A549 (cell line): Measurements from ENCODE around the gene BCL3. TPM values are rescaled to one million over a fixed set of nuclear protein-coding genes. Genes with fewer than 3 reads are reported as not detected.
"Not testable (repeated sequence)": the region's sequence is repeated elsewhere in the genome, so short reads cannot be mapped to it uniquely, and the experiment has no call there.

Source experiments
- ATAC-seq, 2 experiments: fragments of 200-7000 bp in 1 of 2; fragments of >200 bp in 1 of 2; cut with Nextera tagmentation in 1 of 2; cut with Tn5 transposase in 1 of 2; 3 replicates each; pipeline versions ENCODE4 v1.8.0 to v1.9.1; 2018 to 2020; ENCODE audit warnings: mild to moderate bottlenecking in 1 of 2, moderate library complexity in 1 of 2
- CTCF ChIA-PET: fragments of 300-600 bp; sonication (Branson Sonifier 250); formaldehyde crosslinking; extraction: SDS; loops from one replicate; lab custom pipeline; 2021; ENCODE audit warnings: antibody characterized with exemption, inconsistent platforms; lab: Yijun Ruan, JAX
- POLR2A ChIA-PET: fragments of 350-600 bp; formaldehyde crosslinking; extraction: SDS; loops from one replicate; lab custom pipeline; 2021; ENCODE audit warnings: antibody characterized with exemption, inconsistent platforms; lab: Yijun Ruan, JAX
- DNase-seq, 2 experiments: peaks; one replicate each; pipeline versions ENCODE4 v3.0.0 to v3.0.0-alpha.2; 2011 to 2016; ENCODE audit warnings: low read depth in 1 of 2, low spot score in 1 of 2
- FAIRE-seq: peaks from 2 replicates; lab custom pipeline; 2011; peaks lifted over from hg19 to GRCh38; lab: Jason Lieb, UNC
- H3K27ac ChIP-seq, 2 experiments: fragments of >200 bp; sonication (Bioruptor Twin); formaldehyde crosslinking; 3 replicates each; pipeline ENCODE4 v1.5.1; 2016 to 2017
- H3K4me1 ChIP-seq: fragments of >200 bp; sonication (Bioruptor Twin); formaldehyde crosslinking; 3 replicates; pipeline ENCODE4 v1.6.1; 2016
- H3K4me2 ChIP-seq: fragments of >200 bp; sonication (Bioruptor Twin); formaldehyde crosslinking; 3 replicates; pipeline ENCODE4 v1.6.1; 2016
- H3K4me3 ChIP-seq: fragments of >200 bp; sonication (Bioruptor Twin); formaldehyde crosslinking; 3 replicates; pipeline ENCODE4 v1.5.1; 2016
- H3K9me3 ChIP-seq: fragments of >200 bp; sonication (Bioruptor Twin); formaldehyde crosslinking; 3 replicates; pipeline ENCODE4 v1.6.1; 2016
- CEBPB ChIP-seq, 2 experiments: fragments of >200 bp in 1 of 2; sonication (Bioruptor Twin) in 1 of 2; formaldehyde crosslinking in 1 of 2; IDR thresholded peaks; 2 replicates each; pipeline ENCODE4 v1.6.1; 2012 to 2016
- FOSL2 ChIP-seq, 2 experiments: fragments of 450-650 bp in 1 of 2; fragments of >200 bp in 1 of 2; sonication (Bioruptor Twin) in 1 of 2; formaldehyde crosslinking; IDR thresholded peaks; 2 replicates each; pipeline versions ENCODE4 v1.5.0 to v1.6.1; 2016 to 2020; ENCODE audit warnings: mild to moderate bottlenecking in 1 of 2, moderate library complexity in 1 of 2
- FOXS1 ChIP-seq: fragments of 250-450 bp; sonication (Bioruptor Pico); IDR thresholded peaks from 2 replicates; pipeline ENCODE4 v1.5.0; 2020; ENCODE audit warnings: mild to moderate bottlenecking, moderate library complexity
- HOXB5 ChIP-seq: fragments of 250-450 bp; sonication (Bioruptor Pico); IDR thresholded peaks from 2 replicates; pipeline ENCODE4 v1.5.0; 2020; ENCODE audit warnings: mild to moderate bottlenecking, moderate library complexity
- JUN ChIP-seq, 2 experiments: fragments of >200 bp; sonication (Bioruptor Twin); formaldehyde crosslinking; IDR thresholded peaks; 2 replicates in 1 of 2; 3 replicates in 1 of 2; pipeline ENCODE4 v1.6.1; 2016 to 2017
- KDM5A ChIP-seq: fragments of 200-600 bp; sonication (generic); IDR thresholded peaks from 2 replicates; pipeline ENCODE4 v1.6.1; 2016; ENCODE audit warnings: antibody characterized with exemption, mild to moderate bottlenecking
- MAZ ChIP-seq: fragments of 150-350 bp; IDR thresholded peaks from 2 replicates; pipeline ENCODE4 v1.6.1; 2014; ENCODE audit warnings: antibody characterized with exemption, low read depth, low read length, borderline replicate concordance
- MYC ChIP-seq: IDR thresholded peaks from 2 replicates; pipeline ENCODE4 v1.6.1; 2012; ENCODE audit warnings: mild to moderate bottlenecking, inconsistent platforms, low read length, improper control_type of control experiment, borderline replicate concordance
- RAD21 ChIP-seq, 2 experiments: fragments of >200 bp in 1 of 2; sonication (Bioruptor Twin) in 1 of 2; formaldehyde crosslinking in 1 of 2; IDR thresholded peaks in 1 of 2; conservative IDR thresholded peaks in 1 of 2; 2 replicates in 1 of 2; 3 replicates in 1 of 2; pipeline ENCODE4 v1.6.1; 2012 to 2018; ENCODE audit warnings: inconsistent platforms in 1 of 2
- RARB ChIP-seq: fragments of 250-450 bp; sonication (Bioruptor Pico); IDR thresholded peaks from 2 replicates; pipeline ENCODE4 v1.8.0; 2021; ENCODE audit warnings: mild to moderate bottlenecking, moderate library complexity
- SMC3 ChIP-seq: fragments of >200 bp; sonication (Bioruptor Twin); formaldehyde crosslinking; IDR thresholded peaks from 3 replicates; pipeline ENCODE4 v1.6.1; 2018; ENCODE audit warnings: inconsistent platforms
- SREBF2 ChIP-seq: fragments of 450-650 bp; IDR thresholded peaks from 2 replicates; pipeline ENCODE4 v1.6.1; 2014; ENCODE audit warnings: mild to moderate bottlenecking, moderate library complexity
- ZFP36 ChIP-seq: fragments of 450-650 bp; IDR thresholded peaks from 2 replicates; pipeline ENCODE4 v1.6.1; 2014; ENCODE audit warnings: borderline replicate concordance; ENCODE audit not compliant: partially characterized antibody
- WGBS: methylation state at CpG from one replicate; pipeline ENCODE4 v1.1.6; 2017; ENCODE audit errors: missing lambda C conversion rate; 5-methylcytosine and 5-hydroxymethylcytosine counted together
- polyA plus RNA-seq, 4 experiments: library from polyadenylated mRNA; depleted of rRNA in 3 of 4; stranded (reverse); fragments of >200 nt; fragmentation: RNase III in 1 of 4; extraction: RNeasy Plus Mini Kit Qiagen cat#74134 plus additional on column Dnase treatment in 1 of 4; gene quantifications; 2 replicates in 3 of 4; 3 replicates in 1 of 4; pipeline ENCODE4 v1.2.3, GENCODE V29; 2011 to 2017
- TF ChIP-seq, protein P1 (sequence below): fragments of >200 bp; sonication (Bioruptor Twin); formaldehyde crosslinking; IDR thresholded peaks from 3 replicates; pipeline ENCODE4 v1.5.1; 2016
- TF ChIP-seq, protein P2 (sequence below): IDR thresholded peaks from 2 replicates; pipeline ENCODE4 v1.6.1; 2012
- TF ChIP-seq, protein P3 (sequence below): fragments of 250-450 bp; sonication (Bioruptor Pico); IDR thresholded peaks from 2 replicates; pipeline ENCODE4 v1.5.0; 2021; ENCODE audit warnings: mild to moderate bottlenecking, moderate library complexity, borderline replicate concordance
- TF ChIP-seq, protein P4 (sequence below): fragments of 200-600 bp; sonication (generic); IDR thresholded peaks from 2 replicates; pipeline ENCODE4 v1.6.1; 2016; ENCODE audit warnings: antibody characterized with exemption, mild to moderate bottlenecking, moderate library complexity

BCL3 gene
- polyA plus RNA-seq, 2 of the 4 experiments (the other 2 are of a cell fraction), result 22.6 to 72.1 TPM

DNA sequence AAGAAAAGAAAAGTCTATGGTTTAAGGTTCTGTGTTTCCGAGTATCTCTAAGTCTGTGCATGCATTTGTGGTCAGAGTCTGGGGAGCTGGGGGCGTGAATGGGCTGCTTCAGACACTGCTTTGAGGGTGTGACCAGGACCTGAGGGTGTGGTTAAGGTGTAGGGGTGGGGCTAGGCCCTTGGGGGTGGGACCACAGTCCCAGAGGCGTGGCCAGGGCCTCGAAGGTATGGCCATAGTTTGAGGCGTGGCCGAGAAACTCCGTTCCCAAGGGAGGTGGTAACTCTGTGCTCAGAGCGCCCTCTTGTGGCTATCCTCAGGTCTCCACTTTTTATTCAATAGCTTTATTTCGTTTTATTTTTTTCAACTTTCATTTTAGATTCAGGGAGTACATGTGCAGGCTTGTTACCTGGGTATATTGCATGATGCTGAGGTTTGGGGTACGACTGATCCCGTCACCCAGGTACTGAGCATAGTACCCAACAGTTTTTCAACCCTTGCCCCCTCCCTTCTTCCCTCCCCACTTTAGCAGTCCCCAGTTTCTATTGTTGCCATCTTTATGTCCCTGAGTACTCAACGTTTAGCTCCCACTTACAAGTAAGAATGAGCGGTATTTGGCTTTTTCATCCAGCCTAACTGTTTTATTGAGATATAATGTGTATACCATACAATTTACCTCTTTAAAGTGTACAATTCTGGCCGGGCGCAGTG, 22.2 kb downstream of the BCL3 start:
- Histone ChIP-seq H3K9me3 (no peaks in the 10 kb centered on the region), H3K4me2 (peak overlapping the region; percentile 55), H3K4me1 (peaks cover 47% of the 10 kb centered on the region), H3K27ac (peak overlapping the region; percentile 74 to 88), H3K4me3 (no peak overlapping the region)
- peak; percentile 94 for FAIRE-seq
- 14% methylated on average over 15 of the region's 15 CpGs for WGBS
- no peak for TF ChIP-seq HOXB5 (CRISPR knock-in tag)
- 0 out of 4 replicates have a peak, but pooled peaks of 1 of the 2 experiments have one; percentile 10 for TF ChIP-seq CEBPB (IDR thresholded peaks at IDR 0.05)
- TF ChIP-seq JUN (IDR thresholded peaks at IDR 0.05), result peak; percentile 32 to 54; a peak in 2 of 5 replicates
- TF ChIP-seq RAD21 (conservative IDR thresholded peaks at IDR 0.05 in 1 of 2, IDR thresholded peaks at IDR 0.05 in 1 of 2), result peak; percentile 100
- TF ChIP-seq MYC, result 0 out of 2 replicates have a peak, but pooled peaks have one; percentile 57
- peak; percentile 51; the same call in 1 of the 2 replicates for TF ChIP-seq KDM5A
- no peak for TF ChIP-seq SREBF2
- TF ChIP-seq MAZ, result peak; percentile 88; the same call in 1 of the 2 replicates
- peak; percentile 100 for TF ChIP-seq SMC3
- TF ChIP-seq, protein P1, sequence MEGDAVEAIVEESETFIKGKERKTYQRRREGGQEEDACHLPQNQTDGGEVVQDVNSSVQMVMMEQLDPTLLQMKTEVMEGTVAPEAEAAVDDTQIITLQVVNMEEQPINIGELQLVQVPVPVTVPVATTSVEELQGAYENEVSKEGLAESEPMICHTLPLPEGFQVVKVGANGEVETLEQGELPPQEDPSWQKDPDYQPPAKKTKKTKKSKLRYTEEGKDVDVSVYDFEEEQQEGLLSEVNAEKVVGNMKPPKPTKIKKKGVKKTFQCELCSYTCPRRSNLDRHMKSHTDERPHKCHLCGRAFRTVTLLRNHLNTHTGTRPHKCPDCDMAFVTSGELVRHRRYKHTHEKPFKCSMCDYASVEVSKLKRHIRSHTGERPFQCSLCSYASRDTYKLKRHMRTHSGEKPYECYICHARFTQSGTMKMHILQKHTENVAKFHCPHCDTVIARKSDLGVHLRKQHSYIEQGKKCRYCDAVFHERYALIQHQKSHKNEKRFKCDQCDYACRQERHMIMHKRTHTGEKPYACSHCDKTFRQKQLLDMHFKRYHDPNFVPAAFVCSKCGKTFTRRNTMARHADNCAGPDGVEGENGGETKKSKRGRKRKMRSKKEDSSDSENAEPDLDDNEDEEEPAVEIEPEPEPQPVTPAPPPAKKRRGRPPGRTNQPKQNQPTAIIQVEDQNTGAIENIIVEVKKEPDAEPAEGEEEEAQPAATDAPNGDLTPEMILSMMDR, result peak; percentile 99
- TF ChIP-seq, protein P2, sequence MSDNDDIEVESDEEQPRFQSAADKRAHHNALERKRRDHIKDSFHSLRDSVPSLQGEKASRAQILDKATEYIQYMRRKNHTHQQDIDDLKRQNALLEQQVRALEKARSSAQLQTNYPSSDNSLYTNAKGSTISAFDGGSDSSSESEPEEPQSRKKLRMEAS, result peak; percentile 67; the same call in 1 of the 2 replicates
- no peak for TF ChIP-seq FOXS1 (CRISPR knock-in tag)
- peak; percentile 99 for DNase-seq
- ATAC-seq, result peak; percentile 96 to 99
- CTCF ChIA-PET, result interaction anchor here (0.6 to 48.5 kb wide), 60 partner anchors 9 to 632 kb away, joined by 3 to 1899 read pairs (median 6); partner anchors contain the start of genes BCAM, BCL3, CEACAM16 and CEACAM19
- POLR2A ChIA-PET, result interaction anchor here (0.5 to 1.5 kb wide), 13 partner anchors 17 to 697 kb away, joined by 3 to 49 read pairs (median 4); partner anchors contain the start of genes FOSB and NECTIN2

DNA sequence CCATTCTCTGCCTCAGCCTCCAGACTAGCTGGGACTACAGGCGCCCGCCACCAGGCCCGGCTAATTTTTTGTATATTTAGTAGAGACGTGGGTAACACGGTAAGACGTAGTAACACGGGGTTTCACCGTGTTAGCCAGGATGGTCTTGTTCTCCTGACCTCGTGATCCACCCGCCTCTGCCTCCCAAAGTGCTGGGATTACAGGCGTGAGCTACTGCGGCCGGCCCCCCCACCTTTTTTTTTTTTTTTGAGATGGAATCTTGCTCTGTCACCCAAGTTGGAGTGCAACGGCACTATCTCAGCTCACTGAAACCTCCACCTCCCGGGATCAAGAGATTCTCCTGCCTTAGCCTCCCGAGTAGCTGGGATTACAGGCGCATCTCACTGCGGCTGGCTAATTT, 23.6 kb downstream of the BCL3 start:
- H3K4me1 ChIP-seq, result peaks cover 55% of the 10 kb centered on the region
- H3K27ac ChIP-seq, result peak overlapping the region; percentile 74 to 88; a peak in 4 of 6 replicates
- not testable (repeated sequence) for ATAC-seq, H3K4me3 ChIP-seq, H3K4me2 ChIP-seq, FAIRE-seq, DNase-seq, H3K9me3 ChIP-seq
- CTCF ChIA-PET, result interaction anchor here (0.6 to 48.5 kb wide), 22 partner anchors 10 to 201 kb away, joined by 3 to 1899 read pairs (median 18); partner anchors contain the start of genes BCAM, BCL3, CEACAM19 and NECTIN2
- WGBS, result 92% methylated on average over 18 of the region's 18 CpGs
- POLR2A ChIA-PET, result interaction anchor here (0.6 kb wide), 1 partner anchor 72 kb away, joined by 5 read pairs; no protein-coding TSS in a partner anchor

DNA sequence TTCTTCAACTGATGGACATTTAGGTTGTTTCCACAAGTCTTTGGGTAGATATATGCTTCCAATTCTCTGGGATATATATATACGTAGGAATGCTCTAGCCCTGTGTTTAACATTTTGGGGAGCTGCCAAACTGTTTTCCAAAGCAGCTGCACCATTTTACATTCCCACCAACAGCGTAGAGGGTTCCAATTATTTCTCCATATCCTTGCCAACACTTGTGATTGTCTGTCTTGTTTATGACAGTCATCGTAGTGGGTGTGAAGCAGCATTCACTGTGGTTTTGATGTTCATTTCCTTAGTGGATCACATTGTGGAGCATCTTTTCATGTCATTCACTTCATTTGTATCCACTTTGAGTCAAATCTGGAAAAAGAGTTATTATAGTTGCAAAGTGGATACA, 24.5 kb downstream of the BCL3 start:
- Histone ChIP-seq H3K4me2 (no peak overlapping the region), H3K4me3 (no peak overlapping the region), H3K27ac (peak overlapping the region in 1 of 2 experiments; percentile 88; a peak in 3 of 6 replicates), H3K9me3 (no peaks in the 10 kb centered on the region), H3K4me1 (peaks cover 51% of the 10 kb centered on the region)
- 90% methylated on average over 3 of the region's 3 CpGs for WGBS
- peak; percentile 15 for TF ChIP-seq ZFP36
- no peak for TF ChIP-seq HOXB5 (CRISPR knock-in tag)
- ChIA-PET POLR2A (no interaction called here), CTCF (interaction anchor here (1.0 to 48.5 kb wide), 10 partner anchors 9 to 202 kb away, joined by 3 to 1899 read pairs (median 58); partner anchors contain the start of genes BCAM and BCL3)
- peak; percentile 49 for FAIRE-seq
- DNase-seq, result no peak
- no peak for ATAC-seq

DNA sequence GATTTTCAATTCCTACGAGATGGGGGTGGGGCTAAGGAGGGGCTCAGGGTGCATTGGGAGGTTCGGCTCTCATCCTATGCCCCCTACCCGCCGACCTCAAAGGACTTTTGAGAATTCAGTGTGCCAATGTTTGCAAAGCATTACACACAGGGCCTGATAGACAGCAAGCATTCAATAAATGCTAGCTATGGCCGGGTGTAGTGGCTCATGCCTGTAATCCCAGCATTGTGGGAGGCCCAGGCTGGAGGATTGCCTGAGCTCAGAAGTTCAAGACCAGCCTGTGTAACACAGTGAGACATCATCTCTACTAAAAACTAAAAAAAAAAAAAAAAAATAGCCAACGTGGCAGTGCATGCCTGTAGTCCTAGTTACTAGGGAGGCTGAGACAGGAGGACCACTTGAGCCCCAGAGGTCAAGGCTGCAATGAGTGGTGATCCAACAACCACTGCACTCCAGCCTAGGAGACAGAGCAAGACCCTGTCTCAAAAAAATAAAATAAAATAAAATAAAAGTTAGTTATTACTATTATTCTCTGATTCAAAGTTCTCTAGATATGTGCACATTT, 27.2 kb downstream of the BCL3 start:
- FAIRE-seq (no peak), DNase-seq (no peak), ATAC-seq (no peak)
- H3K4me2 ChIP-seq, result no peak overlapping the region
- ChIA-PET POLR2A (interaction anchor here (0.6 kb wide), 2 partner anchors 34 to 1183 kb away, joined by 4 to 5 read pairs; no protein-coding TSS in a partner anchor), CTCF (interaction anchor here (0.6 to 48.5 kb wide), 7 partner anchors 6 to 123 kb away, joined by 3 to 1899 read pairs (median 9); no protein-coding TSS in a partner anchor)
- H3K4me1 ChIP-seq, result peaks cover 38% of the 10 kb centered on the region
- H3K27ac ChIP-seq, result peak overlapping the region; percentile 52 to 88; a peak in 4 of 6 replicates
- no peaks in the 10 kb centered on the region for H3K9me3 ChIP-seq
- 58% methylated on average over 6 of the region's 6 CpGs for WGBS
- H3K4me3 ChIP-seq, result no peak overlapping the region
- TF ChIP-seq, protein P3, sequence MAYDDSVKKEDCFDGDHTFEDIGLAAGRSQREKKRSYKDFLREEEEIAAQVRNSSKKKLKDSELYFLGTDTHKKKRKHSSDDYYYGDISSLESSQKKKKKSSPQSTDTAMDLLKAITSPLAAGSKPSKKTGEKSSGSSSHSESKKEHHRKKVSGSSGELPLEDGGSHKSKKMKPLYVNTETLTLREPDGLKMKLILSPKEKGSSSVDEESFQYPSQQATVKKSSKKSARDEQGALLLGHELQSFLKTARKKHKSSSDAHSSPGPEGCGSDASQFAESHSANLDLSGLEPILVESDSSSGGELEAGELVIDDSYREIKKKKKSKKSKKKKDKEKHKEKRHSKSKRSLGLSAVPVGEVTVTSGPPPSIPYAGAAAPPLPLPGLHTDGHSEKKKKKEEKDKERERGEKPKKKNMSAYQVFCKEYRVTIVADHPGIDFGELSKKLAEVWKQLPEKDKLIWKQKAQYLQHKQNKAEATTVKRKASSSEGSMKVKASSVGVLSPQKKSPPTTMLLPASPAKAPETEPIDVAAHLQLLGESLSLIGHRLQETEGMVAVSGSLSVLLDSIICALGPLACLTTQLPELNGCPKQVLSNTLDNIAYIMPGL (CRISPR knock-in tag), result no peak
- TF ChIP-seq RARB (CRISPR knock-in tag) (no peak), FOSL2 (IDR thresholded peaks at IDR 0.05) (no peak), FOSL2 (CRISPR knock-in tag; IDR thresholded peaks at IDR 0.05) (no peak)
- TF ChIP-seq, protein P4, sequence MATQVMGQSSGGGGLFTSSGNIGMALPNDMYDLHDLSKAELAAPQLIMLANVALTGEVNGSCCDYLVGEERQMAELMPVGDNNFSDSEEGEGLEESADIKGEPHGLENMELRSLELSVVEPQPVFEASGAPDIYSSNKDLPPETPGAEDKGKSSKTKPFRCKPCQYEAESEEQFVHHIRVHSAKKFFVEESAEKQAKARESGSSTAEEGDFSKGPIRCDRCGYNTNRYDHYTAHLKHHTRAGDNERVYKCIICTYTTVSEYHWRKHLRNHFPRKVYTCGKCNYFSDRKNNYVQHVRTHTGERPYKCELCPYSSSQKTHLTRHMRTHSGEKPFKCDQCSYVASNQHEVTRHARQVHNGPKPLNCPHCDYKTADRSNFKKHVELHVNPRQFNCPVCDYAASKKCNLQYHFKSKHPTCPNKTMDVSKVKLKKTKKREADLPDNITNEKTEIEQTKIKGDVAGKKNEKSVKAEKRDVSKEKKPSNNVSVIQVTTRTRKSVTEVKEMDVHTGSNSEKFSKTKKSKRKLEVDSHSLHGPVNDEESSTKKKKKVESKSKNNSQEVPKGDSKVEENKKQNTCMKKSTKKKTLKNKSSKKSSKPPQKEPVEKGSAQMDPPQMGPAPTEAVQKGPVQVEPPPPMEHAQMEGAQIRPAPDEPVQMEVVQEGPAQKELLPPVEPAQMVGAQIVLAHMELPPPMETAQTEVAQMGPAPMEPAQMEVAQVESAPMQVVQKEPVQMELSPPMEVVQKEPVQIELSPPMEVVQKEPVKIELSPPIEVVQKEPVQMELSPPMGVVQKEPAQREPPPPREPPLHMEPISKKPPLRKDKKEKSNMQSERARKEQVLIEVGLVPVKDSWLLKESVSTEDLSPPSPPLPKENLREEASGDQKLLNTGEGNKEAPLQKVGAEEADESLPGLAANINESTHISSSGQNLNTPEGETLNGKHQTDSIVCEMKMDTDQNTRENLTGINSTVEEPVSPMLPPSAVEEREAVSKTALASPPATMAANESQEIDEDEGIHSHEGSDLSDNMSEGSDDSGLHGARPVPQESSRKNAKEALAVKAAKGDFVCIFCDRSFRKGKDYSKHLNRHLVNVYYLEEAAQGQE, result no peak
